GM18858 (cell line): ENCODE data around the gene GJD4.

Experiments used
- ATAC-seq: cut with Tn5 transposase; IDR thresholded peaks from one replicate; pipeline ENCODE4 v1.9.1; 2021; ENCODE audit not compliant: unreplicated experiment

GJD4 gene, protein sequence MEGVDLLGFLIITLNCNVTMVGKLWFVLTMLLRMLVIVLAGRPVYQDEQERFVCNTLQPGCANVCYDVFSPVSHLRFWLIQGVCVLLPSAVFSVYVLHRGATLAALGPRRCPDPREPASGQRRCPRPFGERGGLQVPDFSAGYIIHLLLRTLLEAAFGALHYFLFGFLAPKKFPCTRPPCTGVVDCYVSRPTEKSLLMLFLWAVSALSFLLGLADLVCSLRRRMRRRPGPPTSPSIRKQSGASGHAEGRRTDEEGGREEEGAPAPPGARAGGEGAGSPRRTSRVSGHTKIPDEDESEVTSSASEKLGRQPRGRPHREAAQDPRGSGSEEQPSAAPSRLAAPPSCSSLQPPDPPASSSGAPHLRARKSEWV

DNA sequence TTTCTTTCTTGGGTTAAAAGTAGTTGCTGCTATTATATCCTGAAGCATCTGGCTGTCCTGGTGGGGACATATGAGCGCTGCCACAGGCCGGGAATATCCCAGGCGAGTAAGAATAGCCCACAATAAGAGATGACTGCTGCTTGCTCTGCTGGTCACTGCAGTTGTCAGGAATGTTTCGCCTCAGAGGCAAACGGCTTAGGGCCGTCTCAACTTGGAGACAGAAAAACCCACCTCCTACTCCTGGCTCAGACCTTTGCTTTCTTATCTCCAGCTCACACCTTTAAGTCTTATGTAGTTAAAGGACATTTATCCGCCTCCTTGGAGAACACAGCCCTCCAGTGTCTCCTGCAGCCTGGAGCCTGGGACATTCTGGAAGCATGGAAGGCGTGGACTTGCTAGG is at the start of gene GJD4:
GJD4 (plus strand) TSS at position 151 of the 400 bp plus-strand sequence; CDS start at position 378, 227 bp downstream.
- ATAC-seq = no peak

DNA sequence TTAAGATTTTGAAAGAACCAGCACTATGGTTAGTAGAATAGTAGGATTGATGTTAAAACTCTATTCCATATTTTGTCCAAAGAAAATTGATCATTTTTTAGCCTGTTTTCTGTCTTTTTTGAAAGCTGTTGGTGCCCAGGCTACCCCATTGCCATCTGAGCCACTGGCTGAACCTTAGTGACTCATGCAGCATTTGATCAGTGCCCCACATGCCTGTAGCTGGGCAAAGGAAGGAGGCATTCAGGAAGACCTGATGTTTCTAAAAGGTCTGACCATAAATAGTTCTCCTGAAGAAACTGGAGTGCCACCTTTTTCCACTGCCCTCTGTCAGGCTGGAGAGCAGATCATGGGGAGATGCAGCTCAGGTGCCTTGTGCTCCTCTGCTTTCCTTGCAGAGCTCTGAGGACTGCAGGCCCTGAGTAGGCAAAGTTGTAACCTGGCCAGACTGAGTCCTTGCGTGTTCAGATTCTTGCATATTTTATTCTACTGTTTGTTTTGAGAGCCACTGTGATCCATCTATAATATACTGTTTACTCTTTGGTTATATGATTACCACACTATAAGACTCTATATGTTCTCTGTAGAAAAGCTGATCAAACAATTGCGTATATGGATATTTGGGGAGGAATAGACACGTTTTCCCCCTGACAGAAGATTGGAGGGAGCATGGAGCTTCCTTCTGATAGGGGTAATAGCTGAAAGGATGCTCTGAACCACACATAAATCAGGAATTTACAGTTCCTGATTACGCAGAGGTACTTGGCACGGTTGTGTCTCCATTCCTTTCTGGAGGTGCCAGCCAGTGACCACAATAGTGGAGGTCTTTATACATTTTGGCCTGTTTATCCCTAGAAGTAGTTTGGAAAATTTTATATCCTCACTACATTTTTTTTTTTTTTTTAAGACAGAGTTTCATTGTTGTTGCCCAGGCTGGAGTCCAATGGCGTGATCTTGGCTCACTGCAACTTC is 48.9 kb upstream of the GJD4 start:
- no peak for ATAC-seq

DNA sequence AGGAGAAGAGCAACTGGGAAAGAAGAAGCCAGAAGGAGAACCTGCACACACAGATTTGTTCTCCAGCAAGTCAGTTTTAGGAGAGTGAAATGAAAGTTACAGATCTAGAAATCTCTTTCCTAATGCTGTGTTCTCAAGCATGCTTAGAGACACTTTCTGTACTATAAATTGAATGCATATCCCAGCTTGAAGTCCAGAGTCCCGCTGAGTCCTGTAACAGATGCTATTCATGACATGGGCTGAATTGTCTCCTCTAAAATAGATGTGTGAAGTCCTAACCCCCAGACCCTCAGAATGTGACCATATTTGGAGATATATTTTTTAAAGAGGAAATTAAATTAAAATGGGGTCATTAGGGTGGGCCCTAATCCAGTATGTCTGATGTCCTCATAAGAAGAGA is 46.9 kb upstream of the GJD4 start:
- no peak for ATAC-seq

DNA sequence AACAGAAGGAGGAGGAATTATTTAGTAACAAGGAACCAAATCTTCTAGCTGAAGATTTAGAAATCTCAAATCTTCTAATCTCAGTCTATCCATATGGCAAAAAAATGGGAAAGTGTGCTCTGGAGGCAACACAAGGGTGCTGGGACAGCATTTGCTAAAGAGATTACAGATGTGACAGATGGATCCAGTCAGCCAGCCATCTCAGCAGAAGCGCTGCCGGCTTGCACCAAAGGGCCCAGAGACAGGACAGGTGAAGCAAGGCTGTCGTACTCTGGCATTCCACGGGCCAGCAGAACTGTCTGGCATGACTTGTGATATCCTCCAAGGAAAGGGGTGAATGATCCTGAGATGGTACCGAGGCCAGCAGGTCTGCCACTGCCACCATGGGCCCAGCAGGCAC is 45.7 kb upstream of the GJD4 start:
- no peak for ATAC-seq

DNA sequence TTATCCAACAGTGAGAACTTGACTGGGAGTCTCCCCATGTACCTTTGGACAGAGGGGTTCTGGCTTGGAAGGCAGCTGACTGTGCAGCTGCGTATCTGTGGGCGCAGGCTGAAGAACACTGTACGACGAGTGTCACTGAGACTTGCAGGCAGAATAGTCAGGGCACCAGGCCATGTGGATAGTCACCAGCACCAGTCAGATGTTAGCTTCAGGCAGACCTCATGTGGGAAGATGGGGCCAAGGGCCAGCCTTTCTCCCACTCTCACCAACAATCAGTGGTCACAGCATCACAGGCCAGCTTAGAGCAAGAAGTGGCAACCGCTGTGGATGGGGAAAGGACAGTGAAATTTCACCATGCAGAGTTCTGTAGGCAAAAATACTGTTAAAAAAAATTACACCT is 43.4 kb upstream of the GJD4 start:
- ATAC-seq = no peak

DNA sequence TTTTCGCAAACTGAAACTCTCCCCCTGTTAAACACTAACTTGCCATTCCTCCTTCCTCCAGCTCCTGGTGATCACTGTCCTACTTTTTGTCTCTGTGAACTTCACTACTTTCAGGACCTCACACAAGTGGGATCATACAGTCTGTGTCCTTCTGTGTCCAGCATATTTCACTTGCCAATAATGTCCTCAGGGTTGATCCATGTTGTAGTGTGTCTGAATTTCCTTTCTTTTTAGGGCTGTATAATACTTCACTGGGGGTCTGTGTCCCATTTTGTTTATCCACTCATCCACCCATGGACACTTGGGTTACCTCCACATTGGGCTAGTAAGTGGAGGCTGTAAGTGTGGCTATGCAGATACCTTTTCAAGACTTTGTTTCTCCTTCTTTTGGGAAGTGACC is 42.7 kb upstream of the GJD4 start:
- no peak for ATAC-seq

DNA sequence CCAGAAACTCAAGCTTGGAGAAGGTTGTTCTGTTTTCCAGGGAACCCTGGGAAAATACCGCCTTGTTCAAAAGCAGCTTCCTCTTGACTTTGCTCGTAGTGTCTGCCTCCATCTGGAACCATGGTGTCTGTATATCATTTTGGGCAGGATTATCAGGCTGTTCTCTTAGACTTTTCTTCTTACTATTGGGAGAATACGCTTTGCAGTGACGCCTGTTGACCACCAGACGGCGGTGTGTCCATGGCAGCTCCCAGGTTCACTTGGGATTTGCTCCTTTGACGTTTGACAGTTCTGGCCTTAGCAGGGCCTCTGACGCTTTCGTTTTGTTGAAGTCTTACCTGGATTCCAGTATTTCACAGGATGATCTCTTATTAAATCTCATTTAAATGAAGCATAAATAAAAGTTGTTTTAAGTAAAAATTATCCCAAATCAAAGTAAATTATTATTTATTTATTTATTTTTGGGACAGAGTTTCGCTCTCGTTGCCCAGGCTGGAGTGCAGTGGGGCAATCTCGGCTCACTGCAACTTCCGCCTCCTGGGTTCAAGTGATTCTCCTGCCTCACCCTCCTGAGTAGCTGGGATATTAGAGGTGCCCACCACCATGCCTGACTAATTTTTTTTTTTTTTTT is 41.8 kb upstream of the GJD4 start:
- no peak for ATAC-seq

DNA sequence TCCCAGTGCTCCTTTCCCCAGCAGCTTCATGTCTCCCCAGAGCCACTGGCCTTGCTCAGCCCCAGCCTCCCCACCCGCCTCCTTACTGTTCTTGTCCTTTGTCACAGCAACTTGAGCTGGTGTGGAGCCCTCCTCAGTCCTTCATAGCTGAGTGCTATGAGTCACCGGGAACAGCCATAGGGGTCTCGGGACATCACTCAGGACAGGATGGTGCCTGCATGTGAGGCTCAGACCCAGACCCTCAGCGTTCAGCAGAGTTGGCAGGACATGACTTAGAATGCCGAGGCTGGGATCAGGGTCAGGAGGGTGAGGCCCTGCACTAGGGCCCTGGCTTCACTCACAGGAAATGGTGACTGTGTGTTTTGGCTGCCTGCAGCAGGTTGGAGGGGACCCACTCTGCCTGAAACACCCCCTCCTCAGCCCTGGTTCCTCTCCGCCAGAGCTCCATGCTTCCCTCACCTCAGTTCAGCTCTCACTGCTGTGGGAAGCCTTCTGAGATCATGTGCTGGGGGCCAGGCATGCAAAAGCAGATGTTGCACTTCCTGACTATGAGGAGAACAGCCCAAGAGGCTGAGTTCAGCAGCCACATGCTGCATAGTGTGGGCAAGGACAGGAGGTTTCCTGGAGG is 40.7 kb upstream of the GJD4 start:
- peak; percentile 75 for ATAC-seq

DNA sequence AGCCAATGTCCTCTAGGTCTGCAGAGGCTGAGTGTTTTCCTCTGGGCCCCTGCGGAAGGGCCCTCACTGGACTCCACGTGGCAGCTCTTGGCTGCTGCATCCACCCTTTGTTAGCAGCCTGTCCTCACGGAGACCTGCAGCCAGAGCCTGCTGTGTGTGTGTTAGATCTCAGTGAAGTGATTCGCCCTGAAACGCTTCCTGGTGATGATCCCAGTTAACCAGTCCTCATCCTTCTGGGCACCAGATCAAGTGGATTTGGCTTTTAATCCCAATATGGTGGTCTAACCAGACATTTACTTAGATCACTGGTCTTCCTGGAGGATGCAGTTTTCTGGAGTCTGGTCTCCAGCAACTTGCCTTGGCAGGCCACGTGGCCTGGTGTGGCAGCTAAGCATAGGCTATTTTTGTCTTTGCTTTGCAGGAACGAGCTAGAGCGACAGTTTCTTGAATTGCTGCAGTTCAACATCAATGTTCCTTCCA is 39.5 kb upstream of the GJD4 start:
- no peak for ATAC-seq

DNA sequence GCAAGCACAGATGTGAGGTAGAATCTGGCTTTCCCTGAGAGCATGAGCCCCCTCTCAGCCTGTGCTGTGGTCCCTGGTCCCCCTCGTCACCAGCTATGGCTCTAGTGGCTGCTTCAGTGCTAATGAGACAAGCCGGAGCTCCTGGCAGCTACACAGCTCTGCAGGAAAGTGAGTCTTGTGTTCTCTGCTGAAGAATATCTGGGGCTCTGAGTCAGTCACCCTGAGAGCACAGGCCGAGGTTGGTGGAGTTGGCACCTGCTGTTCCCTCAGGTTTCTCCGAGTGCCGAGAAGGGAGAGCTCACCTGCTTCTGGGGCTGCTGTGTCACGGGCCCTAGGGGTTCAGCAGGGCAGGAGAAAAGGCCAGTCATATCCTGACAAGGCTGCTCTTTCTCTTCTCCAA is 37.2 kb upstream of the GJD4 start:
- no peak for ATAC-seq

DNA sequence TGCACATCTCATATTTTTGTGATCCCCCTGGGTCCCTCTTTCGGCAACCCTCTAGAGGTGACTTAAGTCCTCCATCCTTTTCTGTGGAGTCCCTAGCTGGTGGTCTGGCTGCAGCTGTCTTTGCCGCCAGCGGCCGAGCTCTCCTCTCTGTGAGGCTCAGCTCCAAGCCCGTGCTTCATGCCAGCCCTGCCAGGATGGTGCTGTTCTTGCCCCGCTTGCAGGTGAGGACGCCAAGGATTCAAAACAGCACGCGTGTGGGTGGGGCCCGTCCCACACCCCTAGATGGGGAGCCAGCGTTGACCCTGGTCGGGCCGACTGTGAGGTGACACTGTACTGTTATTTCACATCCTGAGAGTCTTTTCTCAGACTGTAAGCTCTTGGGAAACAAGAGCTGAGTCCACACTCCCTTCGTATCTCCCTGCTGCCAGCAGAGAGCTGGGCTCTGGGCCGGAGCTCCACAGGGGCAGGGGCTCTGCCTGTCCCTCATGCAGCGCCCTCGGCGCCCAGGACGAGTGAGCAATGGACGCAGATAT is 36.6 kb upstream of the GJD4 start:
- ATAC-seq = no peak

DNA sequence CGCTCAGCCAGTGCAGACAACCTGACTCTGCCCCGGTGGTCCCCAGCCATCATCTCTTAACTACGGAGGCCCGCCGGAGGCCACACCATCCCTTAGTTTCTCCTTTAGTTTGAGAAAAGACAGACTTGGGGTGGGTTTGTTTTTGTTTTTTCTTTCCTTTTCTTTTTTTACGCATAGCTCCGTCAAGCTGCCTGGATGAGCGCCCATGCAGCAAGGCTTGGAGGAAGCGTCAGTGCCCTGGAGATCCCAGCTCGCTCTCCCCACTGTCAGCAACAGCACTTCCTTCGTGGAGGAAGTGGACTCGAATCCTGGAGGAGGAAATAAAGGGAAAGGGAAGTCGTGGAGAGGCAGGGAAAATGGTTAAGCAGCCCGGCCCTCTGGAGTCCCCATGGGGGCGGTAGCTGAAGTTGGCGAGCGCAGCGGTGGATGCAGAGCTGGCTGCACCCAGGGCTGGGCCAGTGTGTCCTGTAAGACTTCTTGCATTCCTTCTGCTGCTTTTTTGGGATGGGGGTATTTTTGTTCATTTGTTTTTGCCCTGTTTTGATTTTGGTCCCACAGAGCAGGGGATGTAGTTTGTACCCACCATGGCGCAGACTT is 35.9 kb upstream of the GJD4 start:
- ATAC-seq = no peak

DNA sequence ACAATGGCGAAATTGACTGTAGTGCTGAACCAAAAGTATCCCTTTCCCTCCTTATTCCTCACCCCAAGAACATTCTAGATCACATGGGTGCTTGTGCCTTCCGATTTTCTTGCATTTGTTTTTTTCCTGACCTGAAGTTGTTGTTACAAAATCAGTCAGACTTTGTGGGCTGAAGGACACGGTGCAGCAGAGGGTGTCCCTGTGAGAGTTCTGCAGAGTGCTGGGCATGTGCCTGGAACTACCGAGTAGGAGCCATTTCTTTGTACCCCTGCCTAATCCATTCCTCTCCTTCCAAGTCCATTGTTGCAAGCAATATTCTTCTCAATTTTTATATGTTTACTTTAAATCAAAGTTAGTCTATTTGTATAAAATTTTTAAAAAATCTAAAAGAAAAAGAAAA is 35.3 kb upstream of the GJD4 start:
- ATAC-seq = no peak

DNA sequence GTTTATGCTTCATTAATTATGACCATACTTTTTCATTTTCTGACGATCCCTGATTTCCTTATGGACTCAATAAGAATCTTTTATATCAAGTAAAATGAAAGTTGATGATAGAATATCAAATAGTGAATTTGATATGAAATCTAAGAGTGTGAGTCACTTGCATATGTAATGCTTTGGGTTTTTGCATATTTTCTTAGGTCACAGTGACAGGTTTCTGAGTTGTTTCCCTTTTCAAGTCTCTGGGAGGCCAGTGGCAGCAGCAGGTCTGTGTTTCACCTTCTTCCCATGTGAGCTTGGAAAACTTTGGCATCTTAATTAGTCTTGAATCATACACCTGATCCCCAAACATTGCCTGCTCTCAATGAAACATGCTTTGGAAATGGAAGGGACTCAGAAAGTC is 34.7 kb upstream of the GJD4 start:
- no peak for ATAC-seq

DNA sequence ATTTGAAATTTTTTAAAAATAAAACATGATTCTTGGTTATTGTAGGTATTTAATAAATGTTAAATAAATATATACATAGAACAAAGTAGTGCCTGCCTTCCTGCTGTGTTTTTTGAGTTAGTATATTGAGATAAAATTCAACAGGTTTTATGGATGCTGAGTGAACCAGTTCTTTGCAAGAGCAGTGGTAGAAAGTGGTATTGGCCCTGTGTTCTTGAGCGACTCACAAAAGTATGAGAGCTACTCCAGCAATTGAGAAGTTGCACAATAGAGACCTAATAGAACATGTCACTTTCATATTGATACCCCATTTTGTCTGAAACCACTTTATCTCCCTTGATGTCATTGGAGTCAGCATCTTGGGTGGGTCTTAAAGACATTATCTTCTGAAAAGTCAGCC is 32.6 kb upstream of the GJD4 start:
- no peak for ATAC-seq

DNA sequence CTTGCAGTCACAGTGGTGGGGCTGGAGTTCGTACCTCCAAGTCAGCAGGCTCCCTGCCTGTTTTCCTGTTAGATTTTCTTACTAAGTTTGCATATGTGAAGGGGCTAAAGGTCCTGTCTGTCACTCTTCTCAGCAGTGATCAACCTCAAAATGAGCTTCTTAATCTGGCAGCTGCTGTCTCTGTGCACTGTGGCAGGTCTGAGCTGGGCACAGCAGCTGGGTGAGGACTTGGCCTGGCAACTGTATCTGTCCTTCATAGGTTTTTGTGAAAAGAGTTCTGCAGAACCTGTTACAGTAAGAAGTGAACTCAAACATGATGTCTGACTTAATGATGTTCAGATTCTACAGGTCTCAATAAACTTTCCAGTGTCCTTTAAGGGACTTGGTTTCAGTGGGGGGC is 31.3 kb upstream of the GJD4 start:
- ATAC-seq = no peak

DNA sequence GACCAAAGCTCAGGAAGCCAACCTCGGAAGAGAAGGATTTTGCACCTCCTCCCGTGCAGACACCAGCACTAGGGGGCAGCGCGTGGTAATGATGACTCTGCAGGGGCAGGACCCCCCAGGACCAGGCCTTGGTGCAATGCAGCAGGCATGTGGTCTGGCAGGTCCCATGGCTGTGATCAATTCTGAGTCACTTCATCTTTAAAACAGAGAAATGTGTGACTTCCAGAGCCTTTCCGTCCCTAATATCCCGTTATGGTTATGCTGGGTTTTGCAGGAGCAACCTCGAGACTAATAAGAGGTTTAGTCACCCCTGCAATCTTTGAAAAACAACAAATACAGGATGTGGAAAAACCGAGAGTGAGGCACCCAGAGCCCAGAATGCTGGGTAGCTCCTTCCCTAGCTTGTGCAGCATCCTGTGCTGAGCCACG is 30.2 kb upstream of the GJD4 start:
- no peak for ATAC-seq

DNA sequence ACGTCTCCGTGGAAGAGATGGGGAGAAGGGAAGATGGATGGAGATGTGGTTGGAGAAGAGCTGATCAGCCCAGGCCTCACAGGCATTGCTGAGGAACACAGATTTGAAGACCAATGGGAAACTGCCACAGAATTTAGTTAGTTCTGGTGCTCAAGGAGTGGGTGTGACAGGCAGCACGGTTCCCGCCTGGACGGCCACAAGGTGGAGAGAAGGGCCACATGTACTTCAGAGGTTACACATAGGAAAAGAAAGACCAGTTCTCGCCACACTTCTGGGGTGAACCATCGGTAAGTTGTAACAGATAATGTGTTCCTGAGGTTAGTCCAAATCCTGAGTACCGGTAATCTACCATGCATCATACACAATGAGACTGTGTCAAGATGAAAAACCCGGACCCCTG is 29.5 kb upstream of the GJD4 start:
- ATAC-seq = no peak

DNA sequence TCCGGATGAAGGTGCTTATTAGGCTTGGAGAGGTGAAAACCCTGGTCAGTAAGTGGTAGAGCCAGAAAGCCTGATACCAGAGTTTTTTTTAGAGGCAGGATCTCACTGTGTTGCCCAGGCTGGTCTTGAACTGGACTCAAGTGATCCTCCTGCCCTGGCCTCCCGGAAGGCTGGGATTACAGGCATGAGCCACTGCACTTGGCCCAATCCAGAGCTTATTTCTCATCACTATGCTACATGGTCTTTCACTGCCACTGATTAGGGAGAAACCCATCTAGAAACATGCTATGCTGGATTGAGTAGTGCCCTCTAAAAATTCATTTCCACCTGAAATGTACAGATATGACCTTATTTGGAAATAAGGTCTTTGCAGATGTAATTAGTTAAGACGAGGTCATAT is 28.4 kb upstream of the GJD4 start:
- ATAC-seq = no peak

DNA sequence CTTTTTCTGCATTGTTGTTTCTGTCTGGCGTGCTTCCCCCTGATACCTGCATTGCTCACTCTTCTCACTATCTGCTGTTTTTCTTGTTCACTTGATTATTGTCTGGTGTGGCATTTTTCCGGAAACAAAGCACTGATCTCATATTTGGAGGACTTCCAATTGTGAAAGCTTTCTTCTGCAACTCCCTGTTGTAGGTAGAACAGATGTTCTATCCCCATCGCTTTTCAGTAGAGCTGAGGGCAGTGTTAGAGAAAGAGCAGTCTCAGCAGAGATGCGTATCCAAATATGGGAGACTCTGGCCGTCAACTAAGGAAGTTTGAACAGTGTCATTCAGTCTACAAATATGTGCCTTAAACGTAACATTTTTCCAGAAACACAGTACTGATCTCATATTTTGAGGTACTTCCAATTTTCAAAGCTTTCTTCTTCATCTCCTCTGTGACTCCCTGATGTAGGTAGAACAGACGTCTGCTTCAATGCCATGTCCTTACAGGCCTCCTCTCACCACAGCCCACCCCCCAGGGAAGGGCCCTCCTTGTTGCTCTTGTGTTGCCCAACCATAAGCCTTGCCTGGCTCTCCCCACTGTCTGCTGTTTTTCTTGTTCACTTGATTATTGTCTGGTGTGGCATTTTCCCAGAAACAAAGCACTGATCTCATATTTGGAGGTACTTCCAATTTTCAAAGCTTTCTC is 27.1 kb upstream of the GJD4 start:
- no peak for ATAC-seq
